Measurements from ENCODE around the gene CAPN3. TPM values are rescaled to one million over a fixed set of nuclear protein-coding genes. Genes with fewer than 3 reads are reported as not detected.

Gene CAPN3
- total RNA-seq, 3 donors from 2014 or later (not counting 1 experiment from before 2014, with no cell fraction given) = 5.5 to 10.8 (median 6.8) TPM

- H3K9me3 ChIP-seq (ENCODE audit: control insufficient read depth, insufficient read depth, low read length) = no peaks in the 10 kb centered on the region
- Mint-ChIP-seq H3K27ac (no peak overlapping the region), H3K27me3 (ENCODE audit: low read depth in 2 of 2) (no peaks in the 10 kb centered on the region), H3K4me1 (no peaks in the 10 kb centered on the region), H3K36me3 (no peaks in the 10 kb centered on the region), H3K9me3 (no peaks in the 10 kb centered on the region), H3K4me3 (no peak overlapping the region)
- no peak for ATAC-seq
- H3K4me3 ChIP-seq (ENCODE audit: low read length) = no peak overlapping the region
- no peak for TF ChIP-seq CTCF (IDR thresholded peaks at IDR 0.05)
- WGBS (ENCODE audit: insufficient coverage) = 96% methylated on average over 2 of the region's 2 CpGs
- intact Hi-C loops (cut with micrococcal nuclease) = no loop called here
- no peaks in the 10 kb centered on the region for H3K4me1 ChIP-seq (ENCODE audit: control insufficient read depth, insufficient read depth, low read length)
- H3K36me3 ChIP-seq (ENCODE audit: control insufficient read depth, insufficient read depth, low read length) = peaks cover 11% of the 10 kb centered on the region
- no peak for DNase-seq
- no peaks in the 10 kb centered on the region for H3K27me3 ChIP-seq (ENCODE audit: control insufficient read depth, insufficient read depth, low read length)
- no peak overlapping the region for H3K27ac ChIP-seq (ENCODE audit: low read length)
These were observed 40.1 kb upstream of the CAPN3 start for GRCh38 chr15:42319206-42319605.

GRCh38 chr15:42324308-42324707, 35.0 kb upstream of the CAPN3 start:
- Histone ChIP-seq H3K9me3 (ENCODE audit: control insufficient read depth, insufficient read depth, low read length) (no peaks in the 10 kb centered on the region), H3K27me3 (ENCODE audit: control insufficient read depth, insufficient read depth, low read length) (no peaks in the 10 kb centered on the region), H3K36me3 (ENCODE audit: control insufficient read depth, insufficient read depth, low read length) (peaks cover 26% of the 10 kb centered on the region), H3K4me3 (ENCODE audit: low read length) (no peak overlapping the region), H3K4me1 (ENCODE audit: control insufficient read depth, insufficient read depth, low read length) (no peaks in the 10 kb centered on the region), H3K27ac (ENCODE audit: low read length) (no peak overlapping the region)
- no peak for DNase-seq
- no peak for ATAC-seq
- Mint-ChIP-seq H3K27me3 (ENCODE audit: low read depth in 2 of 2) (no peaks in the 10 kb centered on the region), H3K4me1 (no peaks in the 10 kb centered on the region), H3K36me3 (peaks cover 4% of the 10 kb centered on the region), H3K9me3 (no peaks in the 10 kb centered on the region), H3K27ac (no peak overlapping the region), H3K4me3 (no peak overlapping the region)
- intact Hi-C loops (cut with micrococcal nuclease) = no loop called here
- 92% methylated on average over 4 of the region's 4 CpGs for WGBS (ENCODE audit: insufficient coverage)
- TF ChIP-seq CTCF (IDR thresholded peaks at IDR 0.05) = no peak

GRCh38 chr15:42329161-42329560, 30.1 kb upstream of the CAPN3 start:
- DNase-seq (no peak), ATAC-seq (no peak)
- H3K4me3 ChIP-seq (ENCODE audit: low read length) = no peak overlapping the region
- intact Hi-C loops (cut with micrococcal nuclease) = no loop called here
- H3K4me1 Mint-ChIP-seq = no peaks in the 10 kb centered on the region
- no peak overlapping the region for H3K27ac ChIP-seq (ENCODE audit: low read length)
- no peaks in the 10 kb centered on the region for H3K9me3 Mint-ChIP-seq
- H3K27me3 Mint-ChIP-seq (ENCODE audit: low read depth in 2 of 2) = no peaks in the 10 kb centered on the region
- H3K9me3 ChIP-seq (ENCODE audit: control insufficient read depth, insufficient read depth, low read length) = peaks cover 2% of the 10 kb centered on the region
- no peaks in the 10 kb centered on the region for H3K4me1 ChIP-seq (ENCODE audit: control insufficient read depth, insufficient read depth, low read length)
- peaks cover 4% of the 10 kb centered on the region for H3K36me3 Mint-ChIP-seq
- peaks cover 22% of the 10 kb centered on the region for H3K36me3 ChIP-seq (ENCODE audit: control insufficient read depth, insufficient read depth, low read length)
- 86% methylated on average over 2 of the region's 2 CpGs for WGBS (ENCODE audit: insufficient coverage)
- no peak overlapping the region for H3K27ac Mint-ChIP-seq
- TF ChIP-seq CTCF (IDR thresholded peaks at IDR 0.05) = no peak
- no peaks in the 10 kb centered on the region for H3K27me3 ChIP-seq (ENCODE audit: control insufficient read depth, insufficient read depth, low read length)
- H3K4me3 Mint-ChIP-seq = no peak overlapping the region

- intact Hi-C loops (cut with micrococcal nuclease) = no loop called here
- no peak overlapping the region for H3K4me3 ChIP-seq (ENCODE audit: low read length)
- no peaks in the 10 kb centered on the region for H3K27me3 ChIP-seq (ENCODE audit: control insufficient read depth, insufficient read depth, low read length)
- no peak overlapping the region for H3K27ac Mint-ChIP-seq
- WGBS (ENCODE audit: insufficient coverage) = no CpG with 5 or more reads among the region's 2 CpGs
- H3K9me3 ChIP-seq (ENCODE audit: control insufficient read depth, insufficient read depth, low read length) = peaks cover 3% of the 10 kb centered on the region
- H3K9me3 Mint-ChIP-seq = peaks cover 3% of the 10 kb centered on the region in 2 donors
- TF ChIP-seq CTCF (IDR thresholded peaks at IDR 0.05) = no peak
- no peak overlapping the region for H3K4me3 Mint-ChIP-seq
- H3K27me3 Mint-ChIP-seq (ENCODE audit: low read depth in 2 of 2) = no peaks in the 10 kb centered on the region
- H3K4me1 Mint-ChIP-seq = no peaks in the 10 kb centered on the region
- DNase-seq (no peak), ATAC-seq (no peak)
- H3K36me3 ChIP-seq (ENCODE audit: control insufficient read depth, insufficient read depth, low read length) = peaks cover 22% of the 10 kb centered on the region
- H3K27ac ChIP-seq (ENCODE audit: low read length) = no peak overlapping the region
- H3K4me1 ChIP-seq (ENCODE audit: control insufficient read depth, insufficient read depth, low read length) = no peaks in the 10 kb centered on the region
- peaks cover 5% of the 10 kb centered on the region for H3K36me3 Mint-ChIP-seq
These were observed 29.3 kb upstream of the CAPN3 start for GRCh38 chr15:42329992-42330391.

Data from natural killer cell (primary cell).